SK-N-MC (cell line): Measurements from ENCODE around the gene CD99L2.

Experiments
- EZH2 ChIP-seq: fragments of 200-600 bp; sonication (generic); IDR thresholded peaks from one replicate; pipeline ENCODE4 v1.6.1; 2017; ENCODE audit warnings: antibody characterized with exemption
- FOXP2 ChIP-seq: optimal IDR thresholded peaks from 2 replicates; pipeline ENCODE3; 2011; ENCODE audit warnings: mild to moderate bottlenecking, moderate library complexity; ENCODE audit not compliant: insufficient read depth; ENCODE audit errors: extremely low read length, control extremely low read depth
- POLR2AphosphoS5 ChIP-seq: IDR thresholded peaks from 2 replicates; pipeline ENCODE4 v1.6.1; 2012; ENCODE audit warnings: mild to moderate bottlenecking, low read depth, low read length, borderline replicate concordance

- TF ChIP-seq EZH2 (no peak), FOXP2 (no peak), POLR2AphosphoS5 (no peak)
These were observed 18.3 kb downstream of the CD99L2 start for GRCh38 chrX:150879855-150880807.
